Stimulated activated naive CD8-positive, alpha-beta T cell treated with anti-CD3 and anti-CD28 coated beads, Interleukin-15, Interleukin-2, amounts not matched to agents 100 ng/mL and 50 ng/mL, for 24 hours (primary cell): Measurements from ENCODE around the gene CCDC77.
"Not testable (repeated sequence)": the region's sequence is repeated elsewhere in the genome, so short reads cannot be mapped to it uniquely, and the experiment has no call there.

Experiments used
- H3K27ac Mint-ChIP-seq: one replicate; pipeline ENCODE4 v1.8.0; 2021; ENCODE audit warnings: mild to moderate bottlenecking, mixed read lengths
- H3K27me3 Mint-ChIP-seq: one replicate; pipeline ENCODE4 v1.8.0; 2021; ENCODE audit warnings: mixed read lengths
- H3K36me3 Mint-ChIP-seq: one replicate; pipeline ENCODE4 v1.8.0; 2021; ENCODE audit warnings: low read depth, mixed read lengths
- H3K4me1 Mint-ChIP-seq: one replicate; pipeline ENCODE4 v1.8.0; 2021; ENCODE audit warnings: low read depth, mixed read lengths
- H3K4me3 Mint-ChIP-seq: one replicate; pipeline ENCODE4 v1.8.0; 2021; ENCODE audit warnings: mild to moderate bottlenecking, mixed read lengths
- H3K9me3 Mint-ChIP-seq: one replicate; pipeline ENCODE4 v1.8.0; 2021; ENCODE audit warnings: mixed read lengths

Gene CCDC77

GRCh38 chr12:401235-402028, at the start of gene CCDC77:
CCDC77 (plus strand) TSS chr12:401644; CDS start chr12:409384, 7,740 bp downstream.
- no peaks in the 10 kb centered on the region for H3K9me3 Mint-ChIP-seq
- H3K4me3 Mint-ChIP-seq, result no peak within 1 kb of the TSS
- no peak within 1 kb of the TSS for H3K27ac Mint-ChIP-seq
- H3K27me3 Mint-ChIP-seq, result no peaks in the 10 kb centered on the region
- peaks cover 6% of the 10 kb centered on the region for H3K36me3 Mint-ChIP-seq
- no peaks in the 10 kb centered on the region for H3K4me1 Mint-ChIP-seq

DNA sequence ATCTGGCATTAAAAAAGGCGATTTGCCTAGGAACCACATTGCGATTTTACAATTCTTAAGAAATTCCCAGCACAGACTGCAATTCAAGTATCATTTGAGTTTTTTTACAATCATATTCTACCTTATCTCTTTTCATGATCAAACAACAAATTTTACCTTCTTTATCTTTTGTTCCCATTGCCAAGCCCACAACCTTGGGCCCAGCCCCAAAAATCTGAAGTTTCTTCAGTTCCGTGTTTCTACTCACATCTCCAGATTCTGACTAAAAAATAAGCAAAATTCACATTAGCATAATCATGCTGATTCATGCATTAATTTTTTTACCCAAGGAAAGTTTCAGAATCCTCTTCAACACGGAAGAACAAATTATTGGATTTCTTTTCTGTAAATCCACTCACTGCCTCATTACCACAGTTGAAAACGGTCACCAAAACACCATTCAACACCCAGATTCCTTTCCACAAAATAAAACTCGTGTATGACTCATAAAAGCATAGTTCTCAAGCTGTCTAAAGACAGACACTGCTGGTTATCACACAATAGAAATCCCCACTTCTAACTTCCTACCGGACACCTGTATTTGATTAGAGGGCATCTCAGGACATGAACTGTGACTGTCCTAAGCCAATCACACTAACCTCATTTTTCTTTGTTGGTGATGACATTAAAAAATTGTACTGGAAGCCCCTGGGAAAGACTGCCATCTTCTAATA, 45.0 kb upstream of the CCDC77 start:
- no peak overlapping the region for H3K4me3 Mint-ChIP-seq
- H3K9me3 Mint-ChIP-seq, result no peaks in the 10 kb centered on the region
- no peaks in the 10 kb centered on the region for H3K27me3 Mint-ChIP-seq
- peak overlapping the region; percentile 17 for H3K27ac Mint-ChIP-seq
- peaks cover 13% of the 10 kb centered on the region for H3K4me1 Mint-ChIP-seq
- peaks cover 72% of the 10 kb centered on the region for H3K36me3 Mint-ChIP-seq

- Mint-ChIP-seq H3K36me3 (peaks cover 82% of the 10 kb centered on the region), H3K4me3 (no peak overlapping the region)
Measured at GRCh38 chr12:359091-359490, 42.4 kb upstream of the CCDC77 start.

DNA sequence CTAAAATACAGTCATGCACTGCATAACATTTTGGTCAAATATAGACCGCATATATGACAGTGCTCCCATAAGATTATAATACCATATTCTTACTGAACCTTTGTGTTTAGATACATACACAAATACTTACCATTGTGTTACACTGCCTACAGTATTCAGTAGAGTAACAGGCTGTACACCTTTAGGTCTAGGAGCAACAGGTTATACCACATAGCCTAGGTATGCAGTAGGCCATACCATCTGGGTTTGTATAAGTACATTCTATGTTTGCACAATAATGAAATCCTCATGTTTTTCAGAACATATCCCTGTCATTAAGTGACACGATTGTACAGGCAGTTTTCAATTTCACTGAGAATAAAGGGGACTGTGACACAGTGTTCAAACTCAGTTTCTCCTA, 34.6 kb upstream of the CCDC77 start:
- H3K4me1 Mint-ChIP-seq, result no peaks in the 10 kb centered on the region
- H3K27ac Mint-ChIP-seq, result no peak overlapping the region
- H3K36me3 Mint-ChIP-seq, result peaks cover 96% of the 10 kb centered on the region

More at GRCh38 chr12:359091-359490, 42.4 kb upstream of the CCDC77 start:
- Mint-ChIP-seq H3K9me3 (no peaks in the 10 kb centered on the region), H3K27me3 (no peaks in the 10 kb centered on the region), H3K27ac (no peak overlapping the region), H3K4me1 (peaks cover 13% of the 10 kb centered on the region)

GRCh38 chr12:367972-368371, 33.5 kb upstream of the CCDC77 start:
- Mint-ChIP-seq H3K36me3 (peaks cover 95% of the 10 kb centered on the region), H3K27ac (no peak overlapping the region), H3K4me1 (no peaks in the 10 kb centered on the region), H3K9me3 (peaks cover 3% of the 10 kb centered on the region), H3K27me3 (no peaks in the 10 kb centered on the region), H3K4me3 (no peak overlapping the region)

More for the DNA sequence above, 34.6 kb upstream of the CCDC77 start:
- H3K27me3 Mint-ChIP-seq, result no peaks in the 10 kb centered on the region
- H3K9me3 Mint-ChIP-seq, result peaks cover 3% of the 10 kb centered on the region
- no peak overlapping the region for H3K4me3 Mint-ChIP-seq

DNA sequence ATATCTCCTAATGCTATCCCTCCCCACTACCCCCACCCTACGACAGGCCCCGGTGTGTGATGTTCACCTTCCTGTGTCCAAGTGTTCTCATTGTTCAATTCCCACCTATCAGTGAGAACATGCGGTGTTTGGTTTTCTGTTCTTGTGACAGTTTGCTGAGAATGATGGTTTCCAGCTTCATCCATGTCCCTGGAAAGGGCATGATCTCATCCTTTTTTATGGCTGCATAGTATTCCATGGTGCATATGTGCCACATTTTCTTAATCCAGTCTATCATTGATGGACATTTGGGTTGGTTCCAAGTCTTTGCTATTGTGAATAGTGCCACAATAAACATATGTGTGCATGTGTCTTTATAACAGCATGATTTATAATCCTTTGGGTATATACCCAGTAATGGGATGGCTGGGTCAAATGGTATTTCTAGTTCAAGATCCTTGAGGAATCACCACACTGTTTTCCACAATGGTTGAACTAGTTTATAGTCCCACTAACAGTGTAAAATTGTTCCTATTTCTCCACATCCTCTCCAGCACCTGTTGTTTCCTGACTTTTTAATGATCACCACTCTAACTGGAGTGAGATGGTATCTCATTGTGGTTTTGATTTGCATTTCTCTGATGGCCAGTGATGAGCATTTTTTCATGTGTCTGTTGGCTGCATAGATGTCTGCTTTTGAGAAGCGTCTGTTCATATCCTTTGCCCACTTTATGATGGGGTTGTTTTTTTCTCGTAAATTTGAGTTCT, 30.5 kb upstream of the CCDC77 start:
- not testable (repeated sequence) for H3K27me3 Mint-ChIP-seq, H3K27ac Mint-ChIP-seq, H3K9me3 Mint-ChIP-seq, H3K4me3 Mint-ChIP-seq, H3K4me1 Mint-ChIP-seq
- H3K36me3 Mint-ChIP-seq, result peaks cover 96% of the 10 kb centered on the region

GRCh38 chr12:386651-387050, 14.8 kb upstream of the CCDC77 start:
- H3K4me1 Mint-ChIP-seq, result peaks cover 45% of the 10 kb centered on the region
- H3K27ac Mint-ChIP-seq, result no peak overlapping the region

GRCh38 chr12:388012-388411, 13.4 kb upstream of the CCDC77 start:
- peak overlapping the region; percentile 98 for H3K27ac Mint-ChIP-seq
- peaks cover 45% of the 10 kb centered on the region for H3K4me1 Mint-ChIP-seq
- no peaks in the 10 kb centered on the region for H3K27me3 Mint-ChIP-seq

More at GRCh38 chr12:386651-387050, 14.8 kb upstream of the CCDC77 start:
- H3K4me3 Mint-ChIP-seq, result peak overlapping the region; percentile 97
- peaks cover 35% of the 10 kb centered on the region for H3K36me3 Mint-ChIP-seq
- no peaks in the 10 kb centered on the region for H3K9me3 Mint-ChIP-seq
- H3K27me3 Mint-ChIP-seq, result no peaks in the 10 kb centered on the region

DNA sequence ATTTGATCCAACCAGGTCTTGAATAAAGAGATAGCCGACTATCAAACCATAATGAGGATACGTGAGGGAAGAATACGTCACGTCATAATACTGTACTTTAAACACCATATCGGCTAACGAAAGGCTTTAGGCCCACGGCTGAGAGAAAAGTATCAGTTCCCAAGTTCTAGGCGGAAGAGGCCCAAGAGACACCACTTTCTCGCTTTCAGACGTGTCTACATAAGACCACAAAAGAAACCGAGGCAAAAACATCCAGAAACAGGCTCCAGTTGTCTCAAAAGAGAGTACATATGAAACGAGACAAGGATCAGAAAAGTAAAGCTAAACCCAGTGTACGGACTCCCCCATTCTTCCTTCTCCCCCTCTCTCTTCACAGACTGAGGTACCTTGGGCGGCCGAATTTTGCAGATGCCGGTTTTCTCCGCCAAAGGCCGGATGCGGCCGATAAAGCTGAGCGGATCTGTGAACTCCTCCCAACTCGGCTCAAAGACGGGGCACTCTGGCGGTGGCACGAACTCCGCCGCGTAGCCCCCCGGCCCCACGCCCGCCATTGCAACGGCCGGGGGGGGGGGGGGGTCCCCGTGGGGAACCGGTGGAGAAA, 12.8 kb upstream of the CCDC77 start:
- Mint-ChIP-seq H3K4me3 (peak overlapping the region; percentile 97), H3K27ac (peak overlapping the region; percentile 98), H3K9me3 (no peaks in the 10 kb centered on the region), H3K36me3 (peaks cover 23% of the 10 kb centered on the region), H3K4me1 (peaks cover 45% of the 10 kb centered on the region), H3K27me3 (no peaks in the 10 kb centered on the region)

More at GRCh38 chr12:388012-388411, 13.4 kb upstream of the CCDC77 start:
- Mint-ChIP-seq H3K9me3 (no peaks in the 10 kb centered on the region), H3K4me3 (peak overlapping the region; percentile 97), H3K36me3 (peaks cover 30% of the 10 kb centered on the region)

DNA sequence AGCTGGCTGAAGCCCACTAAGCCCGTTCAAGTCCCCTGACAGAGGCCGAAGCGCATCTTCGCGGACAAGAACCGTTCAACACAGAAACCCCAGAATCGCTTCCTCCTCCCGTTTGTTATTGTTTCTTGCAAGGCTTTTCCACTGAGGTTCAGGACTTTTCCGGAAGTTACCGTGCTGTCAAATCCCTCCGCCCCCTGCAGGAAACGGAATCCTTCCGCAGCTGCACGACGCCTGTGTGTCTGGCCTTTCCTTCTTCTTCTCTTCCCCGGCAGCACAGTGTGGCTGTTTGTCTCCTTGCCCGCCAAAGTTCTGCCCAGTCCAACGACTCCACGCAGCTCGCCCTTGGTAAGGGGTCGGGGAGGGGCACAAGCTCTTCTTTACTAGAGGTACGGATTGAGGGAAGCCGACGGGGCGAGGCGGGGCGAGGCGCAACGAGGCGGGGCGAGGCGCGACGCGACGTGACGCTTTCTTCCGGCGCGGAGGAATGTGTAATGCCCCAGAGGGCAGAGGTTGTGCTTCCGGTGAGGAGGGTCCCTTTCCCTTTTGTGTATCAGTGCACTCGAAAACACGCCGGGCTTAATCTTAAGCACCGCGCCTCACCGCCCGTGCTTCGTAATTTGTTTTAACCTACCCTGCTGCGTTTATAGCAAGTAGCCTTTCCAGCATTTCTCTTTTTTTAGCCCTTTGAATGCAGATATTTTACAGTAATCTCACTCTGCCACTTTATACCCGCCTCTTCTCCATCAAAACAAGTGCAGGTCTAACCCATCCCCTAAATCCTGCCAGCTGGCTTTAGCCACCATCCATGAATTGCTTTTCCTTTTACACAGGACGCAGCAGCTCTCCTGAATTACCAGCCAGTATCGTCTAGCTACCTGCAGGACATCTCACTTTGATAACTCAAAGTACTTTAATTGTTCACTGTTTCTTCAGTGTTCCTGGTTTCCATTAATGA, 12.0 kb upstream of the CCDC77 start, which contains the start of gene KDM5A:
TSS of gene KDM5A (minus strand) at position 179 of the 955 bp plus-strand sequence. CDS start 229 bp downstream, outside the sequence.
- Mint-ChIP-seq H3K4me3 (peak within 1 kb of the TSS; percentile 97), H3K4me1 (peaks cover 45% of the 10 kb centered on the region), H3K36me3 (peaks cover 18% of the 10 kb centered on the region), H3K27ac (peak within 1 kb of the TSS; percentile 98), H3K27me3 (no peaks in the 10 kb centered on the region), H3K9me3 (no peaks in the 10 kb centered on the region)

GRCh38 chr12:400828-401227, 616 bp upstream of the CCDC77 start:
- Mint-ChIP-seq H3K36me3 (no peaks in the 10 kb centered on the region), H3K4me3 (no peak overlapping the region), H3K9me3 (no peaks in the 10 kb centered on the region), H3K27ac (no peak overlapping the region), H3K4me1 (no peaks in the 10 kb centered on the region), H3K27me3 (no peaks in the 10 kb centered on the region)

DNA sequence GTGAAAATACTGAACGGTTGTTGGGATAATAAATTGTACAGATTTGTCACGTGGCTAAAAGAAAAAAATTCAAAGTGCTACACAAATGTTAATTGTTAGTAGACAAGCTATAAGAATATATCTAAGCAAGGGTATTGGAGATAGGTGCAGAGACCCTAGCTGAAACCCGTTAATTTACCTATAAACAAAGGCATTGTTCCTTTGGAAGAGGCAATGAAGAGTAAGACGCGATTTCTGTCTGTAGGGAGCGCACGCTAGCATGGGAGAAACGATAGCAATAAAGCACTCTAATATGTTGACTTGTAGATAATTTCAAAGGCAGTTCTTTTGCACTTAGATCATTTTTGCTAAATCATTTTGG, 565 bp downstream of the CCDC77 start:
- Mint-ChIP-seq H3K36me3 (peaks cover 8% of the 10 kb centered on the region), H3K4me1 (no peaks in the 10 kb centered on the region), H3K27ac (no peak overlapping the region), H3K27me3 (no peaks in the 10 kb centered on the region), H3K4me3 (no peak overlapping the region), H3K9me3 (no peaks in the 10 kb centered on the region)

- H3K27me3 Mint-ChIP-seq, result no peaks in the 10 kb centered on the region
- H3K4me1 Mint-ChIP-seq, result no peaks in the 10 kb centered on the region
- no peaks in the 10 kb centered on the region for H3K9me3 Mint-ChIP-seq
- H3K4me3 Mint-ChIP-seq, result no peak overlapping the region
- H3K27ac Mint-ChIP-seq, result no peak overlapping the region
- H3K36me3 Mint-ChIP-seq, result peaks cover 53% of the 10 kb centered on the region
Measured at GRCh38 chr12:414859-415258, 13.4 kb downstream of the CCDC77 start.

DNA sequence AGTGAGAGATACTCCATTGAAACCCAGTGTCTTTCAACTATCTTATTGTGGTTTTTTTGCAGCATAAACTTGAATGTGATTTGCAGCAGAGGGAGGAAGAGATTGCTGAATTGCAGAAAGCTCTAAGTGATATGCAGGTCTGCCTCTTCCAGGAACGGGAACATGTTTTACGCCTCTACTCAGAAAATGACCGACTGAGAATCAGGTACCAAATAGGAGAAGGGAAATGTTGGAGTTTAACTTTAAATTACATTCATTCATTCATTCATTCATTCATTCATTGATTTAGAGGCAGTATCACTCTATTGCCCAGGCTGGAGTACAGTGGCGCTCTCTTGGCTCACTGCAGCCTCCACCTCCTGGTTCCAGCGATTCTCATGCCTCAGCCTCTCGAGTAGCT, 17.0 kb downstream of the CCDC77 start:
- peaks cover 45% of the 10 kb centered on the region for H3K36me3 Mint-ChIP-seq
- H3K4me1 Mint-ChIP-seq, result no peaks in the 10 kb centered on the region
- H3K9me3 Mint-ChIP-seq, result no peaks in the 10 kb centered on the region
- H3K4me3 Mint-ChIP-seq, result no peak overlapping the region
- no peak overlapping the region for H3K27ac Mint-ChIP-seq
- H3K27me3 Mint-ChIP-seq, result no peaks in the 10 kb centered on the region
